Esophagus muscularis mucosa (tissue), 4 donors: ENCODE data around the gene PCED1A.

Experiments
- CTCF ChIP-seq, 3 experiments: fragments of 200-600 bp in 2 of 3; fragments of 450-650 bp in 1 of 3; sonication (generic) in 2 of 3; IDR thresholded peaks; one replicate each; pipeline ENCODE4 v1.5.1; 2017 to 2019; ENCODE audit warnings: antibody characterized with exemption in 3 of 3, mild to moderate bottlenecking in 2 of 3, moderate library complexity in 1 of 3
- EP300 ChIP-seq: sonication (generic); formaldehyde crosslinking; IDR thresholded peaks from one replicate; pipeline ENCODE4 v1.6.1; 2017; ENCODE audit warnings: antibody characterized with exemption
- POLR2AphosphoS5 ChIP-seq, 2 donors: sonication (generic); formaldehyde crosslinking; IDR thresholded peaks; one replicate each; pipeline ENCODE4 v1.6.1; 2017; ENCODE audit warnings: antibody characterized with exemption in 2 of 2

DNA sequence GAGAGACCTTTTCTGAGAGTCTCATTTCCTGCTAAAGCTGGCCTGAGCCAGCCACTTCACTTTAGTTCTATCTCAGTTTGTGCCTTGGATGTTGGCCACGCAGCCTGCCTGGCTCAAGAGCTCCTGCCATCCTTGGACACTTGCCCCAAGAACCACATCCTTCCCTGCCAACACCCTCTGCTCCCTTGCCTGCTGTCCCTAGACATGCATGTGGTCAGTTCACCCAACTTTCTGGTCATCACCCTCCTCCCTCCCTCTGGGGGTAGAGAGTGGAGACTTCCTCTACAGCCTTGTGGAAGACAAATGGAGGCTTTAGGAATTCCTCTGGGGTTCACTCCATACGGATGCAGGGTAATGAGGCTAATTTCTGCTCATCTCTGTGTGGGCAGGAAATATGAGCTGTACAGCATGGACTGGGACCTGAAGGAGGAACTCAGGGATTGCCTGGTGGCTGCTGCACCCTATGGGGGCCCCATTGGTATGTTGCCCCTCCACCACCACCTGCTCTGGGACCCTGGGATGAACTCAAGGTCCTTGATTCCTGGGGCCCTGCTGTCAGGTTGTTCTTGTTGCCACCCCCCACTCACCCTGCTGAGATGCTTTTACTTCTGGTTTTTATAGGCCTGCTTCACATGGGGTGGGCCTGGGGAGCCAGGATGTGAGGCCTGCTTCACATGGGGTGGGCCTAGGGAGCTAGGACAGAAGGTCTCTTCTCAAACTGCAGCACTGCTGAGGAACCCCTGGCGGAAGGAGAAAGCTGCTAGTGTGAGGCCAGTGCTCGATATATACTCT is 19.1 kb upstream of the PCED1A start:
- TF ChIP-seq CTCF (IDR thresholded peaks at IDR 0.05) (no peak), EP300 (no peak), POLR2AphosphoS5 (IDR thresholded peaks at IDR 0.05) (no peak)
